ENCODE results near the gene MYCBP.
A peak's percentile ranks its signal among the peaks of the same experiment; 100 is the strongest.
"Not testable (repeated sequence)": the region's sequence is repeated elsewhere in the genome, so short reads cannot be mapped to it uniquely, and the experiment has no call there.

Gene MYCBP

GRCh38 chr1:38867208-38867607 lies 5.9 kb downstream of the MYCBP start:
- no peak for DNase-seq (ENCODE audit: low spot score)

- DNase-seq (ENCODE audit: low spot score): no peak
These were observed 7.9 kb downstream of the MYCBP start for GRCh38 chr1:38865112-38865715.

GRCh38 chr1:38860454-38860795 lies 12.7 kb downstream of the MYCBP start:
- DNase-seq (ENCODE audit: low spot score): peak; percentile 34

- DNase-seq (ENCODE audit: low spot score): peak; percentile 98
These were observed 13.3 kb downstream of the MYCBP start, which contains the start of gene RRAGC for GRCh38 chr1:38859561-38860453. RRAGC (minus strand) TSS chr1:38859772; CDS start chr1:38859646, 126 bp downstream.

- DNase-seq (ENCODE audit: low spot score): peak; percentile 62
These were observed 14.2 kb downstream of the MYCBP start for GRCh38 chr1:38858833-38859560.

- DNase-seq (ENCODE audit: low spot score): no peak
These were observed 20.4 kb downstream of the MYCBP start for GRCh38 chr1:38852780-38853179.

- DNase-seq (ENCODE audit: low spot score): no peak
These were observed 25.1 kb downstream of the MYCBP start for GRCh38 chr1:38848071-38848470.

GRCh38 chr1:38846210-38846609 lies 26.9 kb downstream of the MYCBP start:
- DNase-seq (ENCODE audit: low spot score): no peak

GRCh38 chr1:38845088-38845487 lies 28.1 kb downstream of the MYCBP start:
- not testable (repeated sequence) for DNase-seq (ENCODE audit: low spot score)

- DNase-seq (ENCODE audit: low spot score): no peak
These were observed 32.9 kb downstream of the MYCBP start for GRCh38 chr1:38840281-38840680.

GRCh38 chr1:38839363-38839762 lies 33.8 kb downstream of the MYCBP start:
- DNase-seq (ENCODE audit: low spot score): no peak

GRCh38 chr1:38836316-38836715 lies 36.8 kb downstream of the MYCBP start:
- DNase-seq (ENCODE audit: low spot score): not testable (repeated sequence)

- peak; percentile 85 for DNase-seq (ENCODE audit: low spot score)
These were observed 38.0 kb downstream of the MYCBP start for GRCh38 chr1:38834937-38835827.

- DNase-seq (ENCODE audit: low spot score): no peak
These were observed 38.8 kb downstream of the MYCBP start for GRCh38 chr1:38834221-38834782.

- no peak for DNase-seq (ENCODE audit: low spot score)
These were observed 40.0 kb downstream of the MYCBP start for GRCh38 chr1:38833146-38833545.

- DNase-seq (ENCODE audit: low spot score): no peak
These were observed 40.8 kb downstream of the MYCBP start for GRCh38 chr1:38832370-38832734.

GRCh38 chr1:38831731-38832369 lies 41.3 kb downstream of the MYCBP start:
- DNase-seq (ENCODE audit: low spot score): no peak

- DNase-seq (ENCODE audit: low spot score): no peak
These were observed 43.8 kb downstream of the MYCBP start for GRCh38 chr1:38829368-38829767.

- no peak for DNase-seq (ENCODE audit: low spot score)
These were observed 45.8 kb downstream of the MYCBP start for GRCh38 chr1:38827318-38827717.

- no peak for DNase-seq (ENCODE audit: low spot score)
These were observed 46.3 kb downstream of the MYCBP start for GRCh38 chr1:38826886-38827285.

GRCh38 chr1:38826262-38826661 lies 46.9 kb downstream of the MYCBP start:
- no peak for DNase-seq (ENCODE audit: low spot score)

Data from hematopoietic multipotent progenitor cell treated with erythropoietin and hydrocortisone succinate and interleukin-3 and kit ligand, for 15 days (in vitro differentiated cells).